IMR-90 (cell line): ENCODE data around the gene AMN. TPM values are rescaled to one million over a fixed set of nuclear protein-coding genes. Genes with fewer than 3 reads are reported as not detected.

Source experiments
- ATAC-seq: fragments of 200-7000 bp; cut with Tn5 transposase; 2 replicates; pipeline ENCODE4 v1.9.1; 2020; ENCODE audit warnings: low read depth, mild to moderate bottlenecking, moderate library complexity
- BruUV-seq: library from RNA; stranded (reverse); fragments of 400-500 nt; replicated peaks from 2 replicates; lab custom pipeline; 2021; lab: Mats Ljungman, UMichigan
- CTCF ChIA-PET: fragments of 300-600 bp; formaldehyde crosslinking; extraction: SDS; loops from one replicate; lab custom pipeline; 2021; ENCODE audit warnings: antibody characterized with exemption; lab: Yijun Ruan, JAX
- POLR2A ChIA-PET: fragments of 300-600 bp; sonication (Branson Sonifier 250); formaldehyde crosslinking; loops from one replicate; lab custom pipeline; 2022; ENCODE audit warnings: antibody characterized with exemption; ENCODE audit not compliant: unreplicated experiment; lab: Charles Lee
- DNase-seq: peaks from one replicate; pipeline ENCODE4 v3.0.0; 2013
- H2AFZ ChIP-seq: replicated peaks from 2 replicates; pipeline ENCODE3; 2013; ENCODE audit warnings: low read length, mild to moderate bottlenecking; ENCODE audit not compliant: poor library complexity
- H2AK5ac ChIP-seq: 2 replicates; pipeline ENCODE4 v1.6.1; 2013; ENCODE audit warnings: low read depth, low read length, inconsistent platforms
- H2AK9ac ChIP-seq: replicated peaks from 2 replicates; pipeline ENCODE3; 2013; ENCODE audit warnings: mild to moderate bottlenecking, low read depth, low read length, moderate library complexity; ENCODE audit not compliant: poor library complexity
- H2BK120ac ChIP-seq: 2 replicates; pipeline ENCODE4 v1.6.1; 2013; ENCODE audit warnings: low read depth, low read length, inconsistent platforms
- H2BK15ac ChIP-seq: 3 replicates; pipeline ENCODE4 v1.6.1; 2013; ENCODE audit warnings: low read depth, low read length, inconsistent platforms
- H2BK20ac ChIP-seq: 2 replicates; pipeline ENCODE4 v1.6.1; 2013; ENCODE audit warnings: low read depth, mild to moderate bottlenecking, inconsistent platforms, low read length, moderate library complexity
- H2BK5ac ChIP-seq: 2 replicates; pipeline ENCODE4 v1.6.1; 2013; ENCODE audit warnings: mild to moderate bottlenecking, low read depth, low read length, inconsistent platforms; ENCODE audit not compliant: poor library complexity, severe bottlenecking
- H3K14ac ChIP-seq: replicated peaks from 2 replicates; pipeline ENCODE4 v1.6.1; 2013; ENCODE audit warnings: low read depth, low read length, inconsistent platforms
- H3K18ac ChIP-seq: 2 replicates; pipeline ENCODE4 v1.6.1; 2013; ENCODE audit warnings: low read depth, low read length, control low read depth
- H3K23ac ChIP-seq: 2 replicates; pipeline ENCODE4 v1.6.1; 2013; ENCODE audit warnings: low read depth, low read length, inconsistent platforms
- H3K27ac ChIP-seq: 2 replicates; pipeline ENCODE4 v1.5.1; 2013; ENCODE audit warnings: mild to moderate bottlenecking, control low read depth, low read length; ENCODE audit not compliant: insufficient read depth
- H3K27me3 ChIP-seq: 2 replicates; pipeline ENCODE4 v1.6.1; 2013; ENCODE audit warnings: low read length; ENCODE audit not compliant: control insufficient read depth, insufficient read depth
- H3K36me3 ChIP-seq: 2 replicates; pipeline ENCODE4 v1.6.1; 2013; ENCODE audit warnings: low read length, mixed read lengths; ENCODE audit not compliant: control insufficient read depth, insufficient read depth
- H3K4ac ChIP-seq: 2 replicates; pipeline ENCODE4 v1.6.1; 2013; ENCODE audit warnings: low read depth, low read length, inconsistent platforms
- H3K4me1 ChIP-seq: 2 replicates; pipeline ENCODE4 v1.6.1; 2013; ENCODE audit warnings: low read length, mixed read lengths; ENCODE audit not compliant: control insufficient read depth, insufficient read depth
- H3K4me2 ChIP-seq: 2 replicates; pipeline ENCODE4 v1.6.1; 2013; ENCODE audit warnings: low read depth, mild to moderate bottlenecking, control low read depth, low read length, moderate library complexity
- H3K4me3 ChIP-seq: 2 replicates; pipeline ENCODE4 v1.5.1; 2013; ENCODE audit warnings: low read depth, mild to moderate bottlenecking, control low read depth, low read length, moderate library complexity; ENCODE audit not compliant: insufficient read depth
- H3K56ac ChIP-seq: 2 replicates; pipeline ENCODE4 v1.6.1; 2013; ENCODE audit warnings: low read length, inconsistent platforms; ENCODE audit not compliant: insufficient read depth; ENCODE audit errors: extremely low read depth
- H3K79me1 ChIP-seq, 2 experiments: 2 replicates each; pipeline ENCODE4 v1.6.1; 2013; ENCODE audit warnings: low read length in 2 of 2, inconsistent platforms in 1 of 2, low read depth in 1 of 2
- H3K9ac ChIP-seq: 2 replicates; pipeline ENCODE4 v1.6.1; 2013; ENCODE audit warnings: low read depth, low read length, control low read depth
- H3K9me1 ChIP-seq: 2 replicates; pipeline ENCODE4 v1.6.1; 2013; ENCODE audit warnings: low read length, inconsistent platforms; ENCODE audit not compliant: insufficient read depth
- H3K9me3 ChIP-seq: 2 replicates; pipeline ENCODE4 v1.6.1; 2013; ENCODE audit warnings: low read length; ENCODE audit not compliant: control insufficient read depth, insufficient read depth
- H4K20me1 ChIP-seq: 2 replicates; pipeline ENCODE4 v1.6.1; 2013; ENCODE audit warnings: low read length, inconsistent platforms; ENCODE audit not compliant: insufficient read depth
- H4K5ac ChIP-seq: 2 replicates; pipeline ENCODE4 v1.6.1; 2013; ENCODE audit warnings: mild to moderate bottlenecking, low read depth, low read length, control low read depth
- H4K8ac ChIP-seq, 2 experiments: 2 replicates each; pipeline ENCODE4 v1.6.1; 2013; ENCODE audit warnings: low read depth in 2 of 2, low read length in 2 of 2, control low read depth in 1 of 2, inconsistent platforms in 1 of 2
- H4K91ac ChIP-seq: 2 replicates; pipeline ENCODE4 v1.6.1; 2013; ENCODE audit warnings: low read depth, low read length, inconsistent platforms; ENCODE audit not compliant: insufficient read depth
- BHLHE40 ChIP-seq: fragments of 150-350 bp; IDR thresholded peaks from 2 replicates; pipeline ENCODE4 v1.6.1; 2016; ENCODE audit warnings: mild to moderate bottlenecking, low read depth, low read length
- CEBPB ChIP-seq: IDR thresholded peaks from 2 replicates; pipeline ENCODE4 v1.6.1; 2012; ENCODE audit warnings: low read depth, low read length, improper control_type of control experiment
- CHD1 ChIP-seq: IDR thresholded peaks from 2 replicates; pipeline ENCODE4 v1.6.1; 2012; ENCODE audit warnings: low read depth, low read length, improper control_type of control experiment
- FOS ChIP-seq: fragments of 150-350 bp; IDR thresholded peaks from 2 replicates; pipeline ENCODE4 v1.6.1; 2016; ENCODE audit warnings: low read depth, low read length
- MAFK ChIP-seq: IDR thresholded peaks from 2 replicates; pipeline ENCODE4 v1.6.1; 2012; ENCODE audit warnings: low read depth, low read length, improper control_type of control experiment
- MAZ ChIP-seq: IDR thresholded peaks from 2 replicates; pipeline ENCODE4 v1.6.1; 2012; ENCODE audit warnings: low read depth, mild to moderate bottlenecking, low read length, improper control_type of control experiment, moderate library complexity, borderline replicate concordance
- MXI1 ChIP-seq: IDR thresholded peaks from 2 replicates; pipeline ENCODE4 v1.6.1; 2012; ENCODE audit warnings: low read depth, mild to moderate bottlenecking, low read length, moderate library complexity, borderline replicate concordance
- NFE2L2 ChIP-seq: fragments of 150-350 bp; IDR thresholded peaks from 2 replicates; pipeline ENCODE4 v1.6.1; 2016; ENCODE audit warnings: low read depth, mild to moderate bottlenecking, low read length
- POLR2A ChIP-seq: IDR thresholded peaks from 2 replicates; pipeline ENCODE4 v1.6.1; 2012; ENCODE audit warnings: mild to moderate bottlenecking, low read depth, low read length
- RAD21 ChIP-seq: IDR thresholded peaks from 2 replicates; pipeline ENCODE4 v1.6.1; 2012; ENCODE audit warnings: low read length, improper control_type of control experiment
- RCOR1 ChIP-seq: IDR thresholded peaks from 2 replicates; pipeline ENCODE4 v1.6.1; 2012; ENCODE audit warnings: mild to moderate bottlenecking, low read length, improper control_type of control experiment; ENCODE audit not compliant: insufficient replicate concordance
- RFX5 ChIP-seq: IDR thresholded peaks from 2 replicates; pipeline ENCODE4 v1.8.0; 2012; ENCODE audit warnings: low read depth, mild to moderate bottlenecking, low read length, moderate library complexity
- SMC3 ChIP-seq: fragments of 150-350 bp; IDR thresholded peaks from 2 replicates; pipeline ENCODE4 v1.6.1; 2016; ENCODE audit warnings: low read depth, mild to moderate bottlenecking, antibody characterized with exemption, low read length, moderate library complexity
- WGBS, 2 experiments: methylation state at CpG; one replicate each; pipeline versions ENCODE4 v1.1.5 to v1.1.7; 2013; ENCODE audit warnings: missing lambda C conversion rate in 2 of 2; ENCODE audit not compliant: insufficient read length in 1 of 2; ENCODE audit errors: extremely low coverage in 2 of 2; 5-methylcytosine and 5-hydroxymethylcytosine counted together
- dilution Hi-C: fragments of 300-500 bp; cut with HindIII; formaldehyde crosslinking; loops from one replicate; pipeline ENCODE4 v1.14.3; 2018; ENCODE audit warnings: low sequenced_read_pairs; ENCODE audit not compliant: unreplicated experiment
- in situ Hi-C: fragments of 300-500 bp; cut with MboI; formaldehyde crosslinking; loops from 3 replicates; pipeline ENCODE4 v1.14.3; 2019; ENCODE audit warnings: low sequenced_read_pairs, inconsistent platforms, mixed read lengths
- intact Hi-C: fragments of 100-400 bp; cut with micrococcal nuclease; formaldehyde crosslinking; loops from 2 replicates; pipeline ENCODE4 v1.10.0; 2022
- polyA plus RNA-seq, 3 experiments: library from polyadenylated mRNA; depleted of rRNA; stranded (reverse); fragments of >200 nt; gene quantifications; 2 replicates each; pipeline ENCODE4 v1.2.3, GENCODE V29; 2012; ENCODE audit warnings: low replicate concordance in 1 of 3
- total RNA-seq: library from RNA; depleted of rRNA; stranded (reverse); fragments of >200 nt; gene quantifications from 2 replicates; pipeline ENCODE4 v1.2.3, GENCODE V29; 2012
- TF ChIP-seq, protein P1 (sequence below): fragments of 150-350 bp; IDR thresholded peaks from 2 replicates; pipeline ENCODE4 v1.6.1; 2017; ENCODE audit warnings: mild to moderate bottlenecking, antibody characterized with exemption, low read length, low read depth
- TF ChIP-seq, protein P2 (sequence below): fragments of 150-350 bp; IDR thresholded peaks from 2 replicates; pipeline ENCODE4 v1.6.1; 2016; ENCODE audit warnings: low read depth, mild to moderate bottlenecking, low read length, moderate library complexity, borderline replicate concordance
- TF ChIP-seq, protein P3 (sequence below): conservative IDR thresholded peaks from 2 replicates; pipeline ENCODE4 v1.5.1; 2012; ENCODE audit warnings: mild to moderate bottlenecking, low read depth, low read length, improper control_type of control experiment

The AMN gene
- total and polyA plus RNA-seq, 2 of the 4 experiments (the other 2 are of a cell fraction): under 0.01 to 0.24 TPM

DNA sequence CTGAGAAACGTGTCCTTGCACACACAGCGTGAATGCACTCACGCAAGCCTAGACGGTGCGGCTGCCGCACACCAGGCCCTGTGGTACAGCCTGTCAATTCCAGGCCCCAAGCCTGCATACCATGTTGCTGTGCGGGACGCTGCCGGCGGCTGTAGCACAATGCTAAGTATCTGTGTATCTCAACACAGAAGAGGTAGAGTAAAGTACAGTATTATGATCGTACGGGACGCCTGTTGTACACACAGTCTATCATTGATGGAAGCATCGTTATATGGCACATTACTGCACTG is 45.0 kb downstream of the AMN start:
- no peak overlapping the region for H3K56ac ChIP-seq
- intact Hi-C loops: no loop called here
- no peak overlapping the region for H2AK5ac ChIP-seq
- H3K9me1 ChIP-seq: no peaks in the 10 kb centered on the region; the same call in 1 of the 2 replicates
- no peak overlapping the region for H4K5ac ChIP-seq
- H3K9ac ChIP-seq: no peak overlapping the region
- H3K4me2 ChIP-seq: no peak overlapping the region
- no peak overlapping the region for H3K27ac ChIP-seq
- H3K23ac ChIP-seq: no peak overlapping the region
- ChIA-PET POLR2A (no interaction called here), CTCF (no interaction called here)
- no peak overlapping the region for H2AK9ac ChIP-seq
- H3K27me3 ChIP-seq: no peaks in the 10 kb centered on the region
- H3K4me1 ChIP-seq: no peaks in the 10 kb centered on the region
- H4K20me1 ChIP-seq: peaks cover 3% of the 10 kb centered on the region; the same call in 1 of the 2 replicates
- H4K8ac ChIP-seq: no peak overlapping the region
- H2BK120ac ChIP-seq: no peak overlapping the region
- no peak for DNase-seq
- peaks cover 10 to 15% of the 10 kb centered on the region in 2 experiments; a peak in 2 of 4 replicates for H3K79me1 ChIP-seq
- no peak overlapping the region for H2AFZ ChIP-seq
- dilution Hi-C loops: no loop called here
- H2BK5ac ChIP-seq: no peak overlapping the region
- H3K36me3 ChIP-seq: peaks cover 75% of the 10 kb centered on the region
- no CpG with 5 or more reads among the region's 14 CpGs for WGBS, 2 experiments
- BruUV-seq: no TSS peak
- H2BK20ac ChIP-seq: no peak overlapping the region
- H3K4ac ChIP-seq: no peak overlapping the region
- no peak overlapping the region for H3K18ac ChIP-seq
- H3K4me3 ChIP-seq: no peak overlapping the region
- no peak overlapping the region for H4K91ac ChIP-seq
- TF ChIP-seq SMC3 (no peak), CEBPB (no peak), BHLHE40 (no peak), NFE2L2 (no peak), CHD1 (no peak), FOS (no peak), MAFK (no peak), MXI1 (no peak), RFX5 (no peak), POLR2A (no peak), RCOR1 (no peak), MAZ (no peak), RAD21 (no peak)
- TF ChIP-seq, protein P1, sequence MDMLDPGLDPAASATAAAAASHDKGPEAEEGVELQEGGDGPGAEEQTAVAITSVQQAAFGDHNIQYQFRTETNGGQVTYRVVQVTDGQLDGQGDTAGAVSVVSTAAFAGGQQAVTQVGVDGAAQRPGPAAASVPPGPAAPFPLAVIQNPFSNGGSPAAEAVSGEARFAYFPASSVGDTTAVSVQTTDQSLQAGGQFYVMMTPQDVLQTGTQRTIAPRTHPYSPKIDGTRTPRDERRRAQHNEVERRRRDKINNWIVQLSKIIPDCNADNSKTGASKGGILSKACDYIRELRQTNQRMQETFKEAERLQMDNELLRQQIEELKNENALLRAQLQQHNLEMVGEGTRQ: no peak
- TF ChIP-seq, protein P2, sequence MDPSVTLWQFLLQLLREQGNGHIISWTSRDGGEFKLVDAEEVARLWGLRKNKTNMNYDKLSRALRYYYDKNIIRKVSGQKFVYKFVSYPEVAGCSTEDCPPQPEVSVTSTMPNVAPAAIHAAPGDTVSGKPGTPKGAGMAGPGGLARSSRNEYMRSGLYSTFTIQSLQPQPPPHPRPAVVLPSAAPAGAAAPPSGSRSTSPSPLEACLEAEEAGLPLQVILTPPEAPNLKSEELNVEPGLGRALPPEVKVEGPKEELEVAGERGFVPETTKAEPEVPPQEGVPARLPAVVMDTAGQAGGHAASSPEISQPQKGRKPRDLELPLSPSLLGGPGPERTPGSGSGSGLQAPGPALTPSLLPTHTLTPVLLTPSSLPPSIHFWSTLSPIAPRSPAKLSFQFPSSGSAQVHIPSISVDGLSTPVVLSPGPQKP: no peak
- TF ChIP-seq, protein P3, sequence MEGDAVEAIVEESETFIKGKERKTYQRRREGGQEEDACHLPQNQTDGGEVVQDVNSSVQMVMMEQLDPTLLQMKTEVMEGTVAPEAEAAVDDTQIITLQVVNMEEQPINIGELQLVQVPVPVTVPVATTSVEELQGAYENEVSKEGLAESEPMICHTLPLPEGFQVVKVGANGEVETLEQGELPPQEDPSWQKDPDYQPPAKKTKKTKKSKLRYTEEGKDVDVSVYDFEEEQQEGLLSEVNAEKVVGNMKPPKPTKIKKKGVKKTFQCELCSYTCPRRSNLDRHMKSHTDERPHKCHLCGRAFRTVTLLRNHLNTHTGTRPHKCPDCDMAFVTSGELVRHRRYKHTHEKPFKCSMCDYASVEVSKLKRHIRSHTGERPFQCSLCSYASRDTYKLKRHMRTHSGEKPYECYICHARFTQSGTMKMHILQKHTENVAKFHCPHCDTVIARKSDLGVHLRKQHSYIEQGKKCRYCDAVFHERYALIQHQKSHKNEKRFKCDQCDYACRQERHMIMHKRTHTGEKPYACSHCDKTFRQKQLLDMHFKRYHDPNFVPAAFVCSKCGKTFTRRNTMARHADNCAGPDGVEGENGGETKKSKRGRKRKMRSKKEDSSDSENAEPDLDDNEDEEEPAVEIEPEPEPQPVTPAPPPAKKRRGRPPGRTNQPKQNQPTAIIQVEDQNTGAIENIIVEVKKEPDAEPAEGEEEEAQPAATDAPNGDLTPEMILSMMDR: no peak
- H3K9me3 ChIP-seq: no peaks in the 10 kb centered on the region
- no peak overlapping the region for H2BK15ac ChIP-seq
- in situ Hi-C loops: no loop called here
- no peak for ATAC-seq
- no peak overlapping the region for H3K14ac ChIP-seq
